Left lung (tissue), 10 donors: ENCODE measurements around the gene CMBL. TPM values are rescaled to one million over a fixed set of nuclear protein-coding genes. Genes with fewer than 3 reads are reported as not detected.

Experiments
- ATAC-seq: fragments of 200-7000 bp; cut with Tn5 transposase; one replicate; pipeline ENCODE4 v1.9.1; 2020; ENCODE audit warnings: moderate library complexity
- DNase-seq, 4 donors: peaks; one replicate each; pipeline ENCODE4 v3.0.0-alpha.2; 2013 to 2020
- H3K27ac ChIP-seq, 2 donors: fragments of 200-600 bp; sonication (generic) in 1 of 2; one replicate each; pipeline versions ENCODE4 v1.5.0 to v1.8.0; 2020 to 2021
- H3K27me3 ChIP-seq, 2 donors: fragments of 200-600 bp; sonication (generic) in 1 of 2; one replicate each; pipeline versions ENCODE4 v1.5.0 to v1.8.0; 2020 to 2021
- H3K36me3 ChIP-seq, 2 donors: fragments of 200-600 bp; sonication (generic) in 1 of 2; one replicate each; pipeline versions ENCODE4 v1.5.0 to v1.8.0; 2020 to 2021
- H3K4me1 ChIP-seq, 2 donors: fragments of 200-600 bp; one replicate each; pipeline ENCODE4 v1.8.0; 2021
- H3K4me3 ChIP-seq, 2 donors: fragments of 200-600 bp; sonication (generic) in 1 of 2; one replicate each; pipeline versions ENCODE4 v1.5.0 to v1.8.0; 2020 to 2021; ENCODE audit warnings: mild to moderate bottlenecking in 1 of 2
- H3K9me3 ChIP-seq, 2 donors: fragments of 200-600 bp; sonication (generic) in 1 of 2; one replicate each; pipeline versions ENCODE4 v1.5.0 to v1.8.0; 2020 to 2021
- CTCF ChIP-seq, 2 donors: fragments of 200-600 bp; sonication (generic) in 1 of 2; IDR thresholded peaks; one replicate each; pipeline versions ENCODE4 v1.5.0 to v1.8.0; 2021; ENCODE audit warnings: antibody characterized with exemption in 2 of 2
- intact Hi-C, 2 donors: fragments of 100-400 bp; cut with DNase I; formaldehyde crosslinking; loops; one replicate each; pipeline versions ENCODE4 v1.11.2 to v1.14.2; 2022
- polyA plus RNA-seq, 6 donors: library from polyadenylated mRNA; unstranded; fragments of 120-200 nt; gene quantifications; one replicate each; pipeline ENCODE4 v1.2.1, GENCODE V29; 2013; ENCODE audit not compliant: insufficient read length in 6 of 6
- total RNA-seq, 2 donors: library from RNA; stranded (reverse); fragmentation: NEBNext Ultra II Directional; extraction: Animal tissue kit (Norgen Biotek cat#: 25700); gene quantifications; one replicate each; pipeline ENCODE4 v1.2.1, GENCODE V29; 2021
- donor health status: DM: no; HTN: yes; CAD: no.
- donor health status: DM: no; HTN: no; CAD: no.

Gene CMBL
- total and polyA plus RNA-seq, 8 donors = 17.3 to 26.9 (median 22.5) TPM

- no peak for TF ChIP-seq CTCF (IDR thresholded peaks at IDR 0.05)
- H3K36me3 ChIP-seq = peaks cover 0 to 63% of the 10 kb centered on the region in 2 donors
- intact Hi-C loops = no loop called here
- H3K27me3 ChIP-seq = no peaks in the 10 kb centered on the region
- DNase-seq = no peak
- peaks cover 0 to 18% of the 10 kb centered on the region in 2 donors for H3K4me1 ChIP-seq
- H3K4me3 ChIP-seq = no peak overlapping the region
- H3K9me3 ChIP-seq = no peaks in the 10 kb centered on the region
- no peak for ATAC-seq
- H3K27ac ChIP-seq = no peak overlapping the region
Observed at GRCh38 chr5:10264604-10265003, 43.1 kb downstream of the CMBL start.

GRCh38 chr5:10262995-10263394 is 44.7 kb downstream of the CMBL start:
- intact Hi-C loops = no loop called here
- no peak for TF ChIP-seq CTCF (IDR thresholded peaks at IDR 0.05)
- no peak overlapping the region for H3K27ac ChIP-seq
- ATAC-seq (no peak), DNase-seq (no peak)
- H3K9me3 ChIP-seq = no peaks in the 10 kb centered on the region
- H3K27me3 ChIP-seq = no peaks in the 10 kb centered on the region
- peaks cover 0 to 18% of the 10 kb centered on the region in 2 donors for H3K4me1 ChIP-seq
- peaks cover 3 to 79% of the 10 kb centered on the region in 2 donors for H3K36me3 ChIP-seq
- H3K4me3 ChIP-seq = no peak overlapping the region

GRCh38 chr5:10262121-10262774 is 45.5 kb downstream of the CMBL start:
- ATAC-seq (no peak), DNase-seq (no peak)
- Histone ChIP-seq H3K27ac (no peak overlapping the region), H3K27me3 (no peaks in the 10 kb centered on the region), H3K4me3 (no peak overlapping the region), H3K36me3 (peaks cover 3 to 86% of the 10 kb centered on the region in 2 donors), H3K9me3 (no peaks in the 10 kb centered on the region), H3K4me1 (peaks cover 0 to 14% of the 10 kb centered on the region in 2 donors)
- intact Hi-C loops = no loop called here
- TF ChIP-seq CTCF (IDR thresholded peaks at IDR 0.05) = no peak

- intact Hi-C loops = no loop called here
- Histone ChIP-seq H3K27me3 (no peaks in the 10 kb centered on the region), H3K9me3 (no peaks in the 10 kb centered on the region), H3K27ac (no peak overlapping the region), H3K4me3 (no peak overlapping the region), H3K36me3 (peaks cover 3 to 98% of the 10 kb centered on the region in 2 donors), H3K4me1 (peaks cover 0 to 2% of the 10 kb centered on the region in 2 donors)
- ATAC-seq (no peak), DNase-seq (no peak)
- TF ChIP-seq CTCF (IDR thresholded peaks at IDR 0.05) = no peak
Observed at GRCh38 chr5:10261065-10261464, 46.6 kb downstream of the CMBL start.

- intact Hi-C loops = no loop called here
- DNase-seq (no peak), ATAC-seq (no peak)
- H3K27ac ChIP-seq = no peak overlapping the region
- TF ChIP-seq CTCF (IDR thresholded peaks at IDR 0.05) = no peak
- H3K4me3 ChIP-seq = no peak overlapping the region
- no peaks in the 10 kb centered on the region for H3K9me3 ChIP-seq
- H3K4me1 ChIP-seq = no peaks in the 10 kb centered on the region
- H3K27me3 ChIP-seq = no peaks in the 10 kb centered on the region
- peaks cover 3 to 100% of the 10 kb centered on the region in 2 donors for H3K36me3 ChIP-seq
Observed at GRCh38 chr5:10259899-10260298, 47.8 kb downstream of the CMBL start.
